ENCODE data around the gene ARHGEF16. TPM values are rescaled to one million over a fixed set of nuclear protein-coding genes. Genes with fewer than 3 reads are reported as not detected.

Gene ARHGEF16
- total RNA-seq, 2 experiments from 2014 or later, result 0.11 to 0.22 TPM

GRCh38 chr1:3470650-3471355 lies 16.3 kb downstream of the ARHGEF16 start:
- H3K27me3 ChIP-seq (ENCODE audit: control insufficient read depth in 1 of 2, insufficient read depth in 2 of 2, low read length in 2 of 2), result no peaks in the 10 kb centered on the region
- no peaks in the 10 kb centered on the region for H3K36me3 Mint-ChIP-seq (ENCODE audit: low read depth)
- DNase-seq (no peak), ATAC-seq (ENCODE audit: poor library complexity) (no peak)
- intact Hi-C loops (cut with DNase I, micrococcal nuclease), result no loop called here
- TF ChIP-seq CTCF (IDR thresholded peaks at IDR 0.05), result no peak
- no peak overlapping the region for H3K4me3 ChIP-seq (ENCODE audit: low read length)
- H3K9me3 Mint-ChIP-seq, result no peaks in the 10 kb centered on the region
- peaks cover 4% of the 10 kb centered on the region for H3K27me3 Mint-ChIP-seq
- ChIA-PET CTCF (no interaction called here), POLR2A (no interaction called here)
- H3K9me3 ChIP-seq (ENCODE audit: control insufficient read depth in 1 of 2, insufficient read depth in 1 of 2, low read length in 2 of 2), result peaks cover 0 to 5% of the 10 kb centered on the region in 2 experiments
- H3K4me1 Mint-ChIP-seq (ENCODE audit: low read depth), result no peaks in the 10 kb centered on the region
- no peaks in the 10 kb centered on the region for H3K4me1 ChIP-seq (ENCODE audit: insufficient read depth, low read length)
- no peaks in the 10 kb centered on the region for H3K36me3 ChIP-seq (ENCODE audit: insufficient read depth, low read length)
- no peak overlapping the region for H3K27ac ChIP-seq (ENCODE audit: low read depth in 1 of 2, low read length in 2 of 2)
- H3K4me3 Mint-ChIP-seq, result no peak overlapping the region
- H3K27ac Mint-ChIP-seq, result no peak overlapping the region

DNA sequence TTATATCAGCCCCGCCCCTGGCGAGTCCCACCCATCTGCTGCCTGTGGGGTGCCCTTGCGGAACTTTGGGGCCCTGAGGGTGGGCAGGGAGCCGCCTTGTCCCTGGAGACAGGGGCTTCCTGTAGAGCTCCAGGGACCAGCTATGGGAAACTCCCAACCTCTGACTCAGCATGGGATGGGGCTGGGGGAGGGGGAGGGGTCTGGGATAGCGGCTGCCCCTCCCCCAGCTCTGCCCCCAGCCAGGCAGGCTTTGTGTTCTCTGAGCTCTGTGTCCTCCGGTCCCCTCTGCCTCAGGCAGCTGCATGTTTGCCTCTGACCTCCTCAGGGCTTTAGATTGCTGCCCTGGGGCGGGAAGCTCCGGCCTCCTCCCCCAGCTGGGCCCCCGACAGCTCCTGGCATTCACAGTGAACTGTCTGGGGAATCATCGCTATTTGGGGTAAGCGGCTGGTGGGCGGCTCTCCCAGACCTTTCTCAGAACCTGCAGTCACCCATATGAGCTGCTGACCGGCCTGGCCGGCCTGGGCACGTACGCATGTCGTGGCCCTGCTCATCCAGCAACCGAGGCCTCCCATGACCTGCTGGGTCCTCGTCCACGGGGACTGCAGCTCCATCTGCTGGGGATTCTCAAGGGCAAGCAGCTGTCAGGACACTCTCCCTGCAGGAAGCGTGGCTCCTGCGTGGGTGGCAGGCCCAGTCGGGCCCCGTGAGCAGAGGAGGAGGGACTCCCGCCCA lies 17.1 kb downstream of the ARHGEF16 start:
- Histone ChIP-seq H3K27me3 (ENCODE audit: control insufficient read depth in 1 of 2, insufficient read depth in 2 of 2, low read length in 2 of 2) (no peaks in the 10 kb centered on the region), H3K36me3 (ENCODE audit: insufficient read depth, low read length) (no peaks in the 10 kb centered on the region), H3K27ac (ENCODE audit: low read depth in 1 of 2, low read length in 2 of 2) (no peak overlapping the region), H3K9me3 (ENCODE audit: control insufficient read depth in 1 of 2, insufficient read depth in 1 of 2, low read length in 2 of 2) (peaks cover 0 to 5% of the 10 kb centered on the region in 2 experiments), H3K4me3 (ENCODE audit: low read length) (no peak overlapping the region), H3K4me1 (ENCODE audit: insufficient read depth, low read length) (no peaks in the 10 kb centered on the region)
- POLR2A ChIA-PET, result no interaction called here
- no peak overlapping the region for H3K4me3 Mint-ChIP-seq
- peaks cover 4% of the 10 kb centered on the region for H3K27me3 Mint-ChIP-seq
- no peak for TF ChIP-seq CTCF (IDR thresholded peaks at IDR 0.05)
- ATAC-seq (ENCODE audit: poor library complexity) (no peak), DNase-seq (no peak)
- no peaks in the 10 kb centered on the region for H3K9me3 Mint-ChIP-seq
- H3K27ac Mint-ChIP-seq, result no peak overlapping the region
- intact Hi-C loops (cut with DNase I, micrococcal nuclease), result no loop called here
- no peaks in the 10 kb centered on the region for H3K4me1 Mint-ChIP-seq (ENCODE audit: low read depth)
- no peaks in the 10 kb centered on the region for H3K36me3 Mint-ChIP-seq (ENCODE audit: low read depth)
- CTCF ChIA-PET, result no interaction called here

GRCh38 chr1:3472088-3472850 lies 17.8 kb downstream of the ARHGEF16 start:
- no peak for DNase-seq
- ChIA-PET POLR2A (no interaction called here), CTCF (no interaction called here)
- Histone ChIP-seq H3K27me3 (ENCODE audit: control insufficient read depth in 1 of 2, insufficient read depth in 2 of 2, low read length in 2 of 2) (no peaks in the 10 kb centered on the region), H3K4me1 (ENCODE audit: insufficient read depth, low read length) (no peaks in the 10 kb centered on the region), H3K4me3 (ENCODE audit: low read length) (no peak overlapping the region), H3K36me3 (ENCODE audit: insufficient read depth, low read length) (no peaks in the 10 kb centered on the region), H3K27ac (ENCODE audit: low read depth in 1 of 2, low read length in 2 of 2) (no peak overlapping the region), H3K9me3 (ENCODE audit: control insufficient read depth in 1 of 2, insufficient read depth in 1 of 2, low read length in 2 of 2) (peaks cover 0 to 5% of the 10 kb centered on the region in 2 experiments)
- no peak overlapping the region for H3K4me3 Mint-ChIP-seq
- H3K36me3 Mint-ChIP-seq (ENCODE audit: low read depth), result no peaks in the 10 kb centered on the region
- no peak overlapping the region for H3K27ac Mint-ChIP-seq
- no peaks in the 10 kb centered on the region for H3K4me1 Mint-ChIP-seq (ENCODE audit: low read depth)
- TF ChIP-seq CTCF (IDR thresholded peaks at IDR 0.05), result no peak
- no peak for ATAC-seq (ENCODE audit: poor library complexity)
- intact Hi-C loops (cut with DNase I, micrococcal nuclease), result no loop called here
- peaks cover 4% of the 10 kb centered on the region for H3K27me3 Mint-ChIP-seq
- no peaks in the 10 kb centered on the region for H3K9me3 Mint-ChIP-seq

All from CD4-positive, alpha-beta T cell (primary cell).